Ecto neural progenitor cell (in vitro differentiated cells): Measurements from ENCODE around the gene EEF1AKMT1.

Source experiments
- DNase-seq: peaks from one replicate; pipeline ENCODE4 v3.0.0-alpha.2; 2018; ENCODE audit warnings: low spot score

Gene EEF1AKMT1

GRCh38 chr13:20773194-20774080 lies at the start of gene EEF1AKMT1:
EEF1AKMT1 (minus strand) TSS chr13:20773961; CDS start chr13:20757598, 16,363 bp downstream.
- DNase-seq, result peak; percentile 97

- no peak for DNase-seq
Observed at GRCh38 chr13:20823071-20823470, 49.3 kb upstream of the EEF1AKMT1 start.

- no peak for DNase-seq
Observed at GRCh38 chr13:20822406-20822805, 48.6 kb upstream of the EEF1AKMT1 start.

- no peak for DNase-seq
Observed at GRCh38 chr13:20819715-20820114, 46.0 kb upstream of the EEF1AKMT1 start.

- no peak for DNase-seq
Observed at GRCh38 chr13:20815464-20815863, 41.7 kb upstream of the EEF1AKMT1 start.

GRCh38 chr13:20814224-20814910 lies 40.6 kb upstream of the EEF1AKMT1 start:
- DNase-seq, result no peak

- DNase-seq, result no peak
Observed at GRCh38 chr13:20812890-20813289, 39.1 kb upstream of the EEF1AKMT1 start.

GRCh38 chr13:20810808-20811207 lies 37.0 kb upstream of the EEF1AKMT1 start:
- DNase-seq, result no peak

- DNase-seq, result no peak
Observed at GRCh38 chr13:20808874-20809273, 35.1 kb upstream of the EEF1AKMT1 start.

- DNase-seq, result no peak
Observed at GRCh38 chr13:20803180-20803965, 29.6 kb upstream of the EEF1AKMT1 start.

- DNase-seq, result no peak
Observed at GRCh38 chr13:20801707-20802106, 27.9 kb upstream of the EEF1AKMT1 start.

- no peak for DNase-seq
Observed at GRCh38 chr13:20799726-20800416, 26.1 kb upstream of the EEF1AKMT1 start.

- DNase-seq, result no peak
Observed at GRCh38 chr13:20798027-20798426, 24.3 kb upstream of the EEF1AKMT1 start.

- DNase-seq, result no peak
Observed at GRCh38 chr13:20796791-20797508, 23.2 kb upstream of the EEF1AKMT1 start.

- DNase-seq, result no peak
Observed at GRCh38 chr13:20789665-20790064, 15.9 kb upstream of the EEF1AKMT1 start.

GRCh38 chr13:20788312-20788711 lies 14.6 kb upstream of the EEF1AKMT1 start:
- no peak for DNase-seq

- DNase-seq, result no peak
Observed at GRCh38 chr13:20787180-20787579, 13.4 kb upstream of the EEF1AKMT1 start.

GRCh38 chr13:20782116-20782708 lies 8.5 kb upstream of the EEF1AKMT1 start:
- DNase-seq, result no peak

- DNase-seq, result no peak
Observed at GRCh38 chr13:20780317-20780716, 6.6 kb upstream of the EEF1AKMT1 start.

- DNase-seq, result no peak
Observed at GRCh38 chr13:20779405-20779804, 5.6 kb upstream of the EEF1AKMT1 start.

- no peak for DNase-seq
Observed at GRCh38 chr13:20778311-20778710, 4.5 kb upstream of the EEF1AKMT1 start.
